Transverse colon (tissue), 4 donors: ENCODE results near the gene GSK3B. TPM values are rescaled to one million over a fixed set of nuclear protein-coding genes. Genes with fewer than 3 reads are reported as not detected.

Experiments used
- DNase-seq: peaks from one replicate; pipeline ENCODE4 v3.0.0-alpha.2; 2019
- H3K27ac ChIP-seq, 4 donors: fragments of 200-600 bp; sonication (generic); 2 replicates each; pipeline ENCODE4 v1.5.1; 2016 to 2018; ENCODE audit warnings: inconsistent platforms in 4 of 4
- H3K27me3 ChIP-seq: fragments of 200-600 bp; sonication (generic); 2 replicates; pipeline ENCODE4 v1.5.1; 2017; ENCODE audit warnings: inconsistent platforms
- H3K36me3 ChIP-seq, 4 donors: fragments of 200-600 bp; sonication (generic); 2 replicates each; pipeline ENCODE4 v1.5.1; 2017 to 2019; ENCODE audit warnings: inconsistent platforms in 4 of 4
- H3K4me1 ChIP-seq, 4 donors: fragments of 200-600 bp; sonication (generic); 2 replicates each; pipeline ENCODE4 v1.5.1; 2017 to 2020; ENCODE audit warnings: inconsistent platforms in 4 of 4
- H3K4me3 ChIP-seq, 4 donors: fragments of 200-600 bp; sonication (generic); 1 replicate in 1 of 4; 2 replicates in 3 of 4; pipeline versions ENCODE4 v1.5.1 to v1.6.1; 2017 to 2019; ENCODE audit warnings: inconsistent platforms in 4 of 4
- H3K9me3 ChIP-seq, 2 donors: fragments of 200-600 bp; sonication (generic); 2 replicates each; pipeline ENCODE4 v1.5.1; 2017 to 2019; ENCODE audit warnings: inconsistent platforms in 2 of 2
- EP300 ChIP-seq: sonication (generic); formaldehyde crosslinking; IDR thresholded peaks from one replicate; pipeline ENCODE4 v1.6.1; 2017; ENCODE audit warnings: antibody characterized with exemption, low read depth
- POLR2A ChIP-seq: fragments of 450-650 bp; IDR thresholded peaks from one replicate; pipeline ENCODE4 v1.6.1; 2016; ENCODE audit warnings: antibody characterized with exemption, mild to moderate bottlenecking, moderate library complexity
- POLR2AphosphoS5 ChIP-seq, 3 donors: sonication (generic); formaldehyde crosslinking; IDR thresholded peaks; one replicate each; pipeline ENCODE4 v1.6.1; 2016; ENCODE audit warnings: antibody characterized with exemption in 3 of 3
- WGBS, 2 donors: methylation state at CpG; one replicate each; pipeline ENCODE4 v1.1.5; 2018; ENCODE audit warnings: low coverage in 1 of 2; 5-methylcytosine and 5-hydroxymethylcytosine counted together
- in situ Hi-C, 4 donors: fragments of 200-750 bp; cut with MboI; loops; one replicate each; pipeline versions ENCODE4 v1.15.0 to v1.15.1; 2017; ENCODE audit warnings: low sequenced_read_pairs in 3 of 4, low pct_ligation_motif_present in 1 of 4, low pct_unique_long_range_greater_than_20kb in 1 of 4
- intact Hi-C: fragments of 100-400 bp; cut with DNase I; formaldehyde crosslinking; loops from one replicate; pipeline ENCODE4 v1.15.1; 2023; ENCODE audit warnings: low total_unique reads
- total RNA-seq, 4 donors: library from RNA; depleted of rRNA; stranded (reverse); fragments of >200 nt; gene quantifications; one replicate each; pipeline ENCODE4 v1.1.0, GENCODE V29; 2016
- TF ChIP-seq, protein P1 (sequence below), 5 experiments: fragments of 200-600 bp in 3 of 5; fragments of 450-650 bp in 2 of 5; sonication (generic) in 3 of 5; IDR thresholded peaks; 1 replicate in 2 of 5; 2 replicates in 3 of 5; pipeline ENCODE4 v1.5.1; 2016 to 2017; ENCODE audit warnings: antibody characterized with exemption in 5 of 5, inconsistent platforms in 3 of 5, mild to moderate bottlenecking in 2 of 5, moderate library complexity in 1 of 5

GSK3B gene
- total RNA-seq, 4 donors from 2014 or later = 14.7 to 35.9 (median 24.2) TPM

DNA sequence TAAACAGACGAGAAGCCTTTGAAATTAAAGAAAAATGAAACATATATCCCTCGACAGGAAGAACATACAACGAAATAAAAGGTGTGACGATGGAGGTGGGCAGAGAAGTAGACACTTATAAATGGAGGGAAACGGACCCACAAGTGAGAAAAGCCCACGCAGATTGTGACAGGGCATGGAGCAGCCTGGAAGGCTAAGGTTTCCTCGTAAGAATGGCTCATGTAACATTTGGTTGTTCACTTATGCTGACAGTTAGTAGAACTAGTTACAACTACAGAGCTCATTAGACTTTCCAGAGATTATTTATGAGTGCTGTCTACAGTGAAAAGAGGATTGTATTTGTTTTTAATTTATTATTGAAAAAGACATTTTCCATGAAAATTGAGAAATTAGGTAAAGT, 229.8 kb downstream of the GSK3B start:
- Histone ChIP-seq H3K9me3 (no peaks in the 10 kb centered on the region), H3K36me3 (peaks cover 0 to 22% (median 7%) of the 10 kb centered on the region in 4 donors), H3K4me3 (no peak overlapping the region), H3K27ac (no peak overlapping the region), H3K27me3 (no peaks in the 10 kb centered on the region), H3K4me1 (no peaks in the 10 kb centered on the region)
- in situ Hi-C loops (no loop called here), intact Hi-C loops (no loop called here)
- TF ChIP-seq, protein P1, sequence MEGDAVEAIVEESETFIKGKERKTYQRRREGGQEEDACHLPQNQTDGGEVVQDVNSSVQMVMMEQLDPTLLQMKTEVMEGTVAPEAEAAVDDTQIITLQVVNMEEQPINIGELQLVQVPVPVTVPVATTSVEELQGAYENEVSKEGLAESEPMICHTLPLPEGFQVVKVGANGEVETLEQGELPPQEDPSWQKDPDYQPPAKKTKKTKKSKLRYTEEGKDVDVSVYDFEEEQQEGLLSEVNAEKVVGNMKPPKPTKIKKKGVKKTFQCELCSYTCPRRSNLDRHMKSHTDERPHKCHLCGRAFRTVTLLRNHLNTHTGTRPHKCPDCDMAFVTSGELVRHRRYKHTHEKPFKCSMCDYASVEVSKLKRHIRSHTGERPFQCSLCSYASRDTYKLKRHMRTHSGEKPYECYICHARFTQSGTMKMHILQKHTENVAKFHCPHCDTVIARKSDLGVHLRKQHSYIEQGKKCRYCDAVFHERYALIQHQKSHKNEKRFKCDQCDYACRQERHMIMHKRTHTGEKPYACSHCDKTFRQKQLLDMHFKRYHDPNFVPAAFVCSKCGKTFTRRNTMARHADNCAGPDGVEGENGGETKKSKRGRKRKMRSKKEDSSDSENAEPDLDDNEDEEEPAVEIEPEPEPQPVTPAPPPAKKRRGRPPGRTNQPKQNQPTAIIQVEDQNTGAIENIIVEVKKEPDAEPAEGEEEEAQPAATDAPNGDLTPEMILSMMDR (IDR thresholded peaks at IDR 0.05) = no peak
- TF ChIP-seq EP300 (no peak), POLR2AphosphoS5 (IDR thresholded peaks at IDR 0.05) (no peak), POLR2A (no peak)
- 94% methylated on average over 7 of the region's 7 CpGs for WGBS, 2 donors
- DNase-seq = no peak

DNA sequence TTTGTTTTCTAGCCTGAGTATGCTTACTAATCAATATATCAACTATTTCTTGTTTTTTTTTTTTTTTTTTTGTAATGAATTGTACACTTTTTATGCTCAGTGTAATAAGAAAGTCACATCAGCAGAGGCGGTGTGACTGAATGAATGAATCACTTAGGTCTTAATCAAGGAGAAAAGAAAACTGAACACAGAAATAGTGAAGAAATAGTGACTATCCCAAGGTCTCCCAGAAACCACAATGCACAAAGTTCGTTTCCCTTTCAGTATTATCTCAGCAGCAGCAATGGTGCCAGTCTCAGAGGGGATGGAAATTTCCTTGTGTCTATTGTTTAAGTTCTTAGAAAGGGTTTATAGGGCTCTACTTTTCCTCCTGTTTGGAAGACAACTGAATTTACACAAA, 231.6 kb downstream of the GSK3B start:
- H3K27me3 ChIP-seq = no peaks in the 10 kb centered on the region
- no peak for TF ChIP-seq POLR2A
- no peak for TF ChIP-seq EP300
- in situ Hi-C loops (no loop called here), intact Hi-C loops (no loop called here)
- no peak for DNase-seq
- WGBS, 2 donors = 91 to 94% methylated on average over 2 of the region's 2 CpGs
- no peaks in the 10 kb centered on the region for H3K4me1 ChIP-seq
- H3K36me3 ChIP-seq = peaks cover 0 to 29% (median 7%) of the 10 kb centered on the region in 4 donors
- no peak overlapping the region for H3K27ac ChIP-seq
- H3K4me3 ChIP-seq = no peak overlapping the region
- H3K9me3 ChIP-seq = no peaks in the 10 kb centered on the region

DNA sequence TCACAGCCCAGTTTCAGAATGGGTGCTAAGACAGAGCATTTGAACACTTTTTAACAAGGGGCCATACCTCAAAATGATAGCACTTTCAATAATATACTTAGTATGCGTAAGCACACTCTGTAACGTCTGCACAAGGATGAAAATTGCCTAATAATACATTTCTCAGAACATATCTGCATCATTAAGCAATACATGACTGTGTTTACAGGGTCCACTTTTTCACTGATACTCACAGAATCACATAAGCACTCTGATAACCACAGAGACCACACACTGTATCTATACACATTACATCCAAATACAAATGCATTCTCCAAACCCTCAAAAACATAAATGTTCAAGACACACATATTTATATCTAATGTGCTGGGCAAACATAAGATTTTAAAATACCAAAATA, 232.6 kb downstream of the GSK3B start:
- in situ Hi-C loops = no loop called here
- TF ChIP-seq POLR2A (no peak), EP300 (no peak), POLR2AphosphoS5 (IDR thresholded peaks at IDR 0.05) (no peak)
- TF ChIP-seq, protein P1 (IDR thresholded peaks at IDR 0.05) = no peak
- Histone ChIP-seq H3K4me1 (no peaks in the 10 kb centered on the region), H3K36me3 (peaks cover 0 to 29% (median 7%) of the 10 kb centered on the region in 4 donors), H3K4me3 (no peak overlapping the region), H3K27me3 (no peaks in the 10 kb centered on the region), H3K9me3 (no peaks in the 10 kb centered on the region), H3K27ac (no peak overlapping the region)
- intact Hi-C loops = no loop called here
- 87 to 92% methylated on average over 2 of the region's 2 CpGs for WGBS, 2 donors
- DNase-seq = no peak

DNA sequence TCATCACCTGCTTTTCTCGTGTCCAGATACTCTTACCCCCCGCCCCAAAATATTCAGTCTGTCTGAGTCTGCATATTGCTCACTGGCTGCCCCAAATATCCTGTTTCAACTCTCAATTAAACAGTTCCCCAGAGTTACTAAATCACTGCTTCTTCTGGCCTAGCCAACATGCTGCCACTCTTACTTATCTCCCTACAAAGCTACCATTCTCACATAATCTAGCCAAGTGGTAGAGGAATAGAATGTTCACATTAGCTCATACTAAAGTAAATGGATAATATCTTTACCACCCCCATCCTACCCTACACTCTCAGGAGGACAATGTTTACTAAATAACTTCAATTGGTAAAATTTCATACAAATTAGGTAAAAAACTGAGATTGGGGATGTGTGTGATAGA, 234.5 kb downstream of the GSK3B start:
- WGBS, 2 donors = 93 to 94% methylated on average over 2 of the region's 2 CpGs
- DNase-seq = no peak
- H3K36me3 ChIP-seq = peaks cover 0 to 21% (median 7%) of the 10 kb centered on the region in 4 donors
- H3K27me3 ChIP-seq = no peaks in the 10 kb centered on the region
- H3K9me3 ChIP-seq = no peaks in the 10 kb centered on the region
- H3K27ac ChIP-seq = no peak overlapping the region
- intact Hi-C loops = no loop called here
- no peak overlapping the region for H3K4me3 ChIP-seq
- TF ChIP-seq POLR2AphosphoS5 (IDR thresholded peaks at IDR 0.05) = no peak
- TF ChIP-seq POLR2A = no peak
- no peak for TF ChIP-seq EP300
- TF ChIP-seq, protein P1 (IDR thresholded peaks at IDR 0.05) = no peak
- in situ Hi-C loops = no loop called here
- H3K4me1 ChIP-seq = no peaks in the 10 kb centered on the region

DNA sequence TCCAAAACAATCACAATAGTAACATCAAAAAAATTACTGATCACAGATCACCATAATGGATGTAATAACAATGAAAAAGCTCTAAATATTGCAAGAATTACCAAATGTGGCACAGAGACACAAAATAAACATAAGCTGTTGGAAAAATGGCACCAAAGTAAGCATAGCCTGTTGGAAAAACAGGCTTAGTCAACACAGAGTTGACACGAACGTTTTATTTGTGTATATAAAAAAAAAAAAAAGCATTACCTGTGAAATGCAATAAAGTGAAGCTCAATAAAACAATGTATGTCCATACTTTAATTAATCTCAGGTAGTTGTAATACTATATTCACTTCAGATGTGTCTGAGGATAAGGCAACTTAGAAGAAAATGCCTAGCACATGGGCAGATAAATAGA, 235.3 kb downstream of the GSK3B start:
- H3K27me3 ChIP-seq = no peaks in the 10 kb centered on the region
- TF ChIP-seq POLR2A = no peak
- no peak for TF ChIP-seq EP300
- TF ChIP-seq, protein P1 (IDR thresholded peaks at IDR 0.05) = no peak
- no peak for TF ChIP-seq POLR2AphosphoS5 (IDR thresholded peaks at IDR 0.05)
- 73% methylated on average over 2 of the region's 2 CpGs for WGBS, 2 donors
- H3K36me3 ChIP-seq = peaks cover 0 to 21% (median 7%) of the 10 kb centered on the region in 4 donors
- intact Hi-C loops (no loop called here), in situ Hi-C loops (no loop called here)
- no peak overlapping the region for H3K27ac ChIP-seq
- no peaks in the 10 kb centered on the region for H3K4me1 ChIP-seq
- no peaks in the 10 kb centered on the region for H3K9me3 ChIP-seq
- no peak for DNase-seq
- no peak overlapping the region for H3K4me3 ChIP-seq
